Measurements from ENCODE around the gene RAB3GAP1. TPM values are rescaled to one million over a fixed set of nuclear protein-coding genes. Genes with fewer than 3 reads are reported as not detected.
"Not testable (repeated sequence)": the region's sequence is repeated elsewhere in the genome, so short reads cannot be mapped to it uniquely, and the experiment has no call there.

Gene RAB3GAP1
- total and polyA plus RNA-seq, 12 donors = 12.9 to 48.5 (median 33.8) TPM

- 95 to 99% (median 95%) methylated on average over 2 of the region's 2 CpGs for WGBS, 4 donors
- no peak for TF ChIP-seq CTCF (IDR thresholded peaks at IDR 0.05)
- TF ChIP-seq POLR2A (IDR thresholded peaks at IDR 0.05) = no peak
- Histone ChIP-seq H3K27ac (no peak overlapping the region), H3K4me1 (replicated peaks in 1 of 2) (no peaks in the 10 kb centered on the region), H3K9me3 (replicated peaks in 1 of 3) (no peaks in the 10 kb centered on the region), H3K36me3 (replicated peaks in 1 of 2) (no peaks in the 10 kb centered on the region), H3K4me3 (no peak overlapping the region), H3K27me3 (no peaks in the 10 kb centered on the region)
- intact Hi-C loops (cut with DNase I) = no loop called here
- no peak for DNase-seq
Measured at GRCh38 chr2:135097532-135098231, 45.6 kb downstream of the RAB3GAP1 start.

GRCh38 chr2:135099802-135100483 is 47.9 kb downstream of the RAB3GAP1 start:
- intact Hi-C loops (cut with DNase I) = no loop called here
- H3K27me3 ChIP-seq = no peaks in the 10 kb centered on the region
- peak overlapping the region in 1 of 4 donors; percentile 7 for H3K4me3 ChIP-seq
- no peaks in the 10 kb centered on the region for H3K9me3 ChIP-seq (replicated peaks in 1 of 3)
- no peaks in the 10 kb centered on the region for H3K4me1 ChIP-seq (replicated peaks in 1 of 2)
- 62 to 78% (median 69%) methylated on average over 5 of the region's 5 CpGs for WGBS, 4 donors
- no peaks in the 10 kb centered on the region for H3K36me3 ChIP-seq (replicated peaks in 1 of 2)
- peak overlapping the region in 1 of 5 donors; percentile 19 for H3K27ac ChIP-seq
- TF ChIP-seq CTCF (IDR thresholded peaks at IDR 0.05) (no peak), POLR2A (IDR thresholded peaks at IDR 0.05) (no peak)
- no peak for DNase-seq

- Histone ChIP-seq H3K36me3 (replicated peaks in 1 of 2) (no peaks in the 10 kb centered on the region), H3K4me1 (replicated peaks in 1 of 2) (no peaks in the 10 kb centered on the region), H3K27ac (no peak overlapping the region), H3K9me3 (replicated peaks in 1 of 3) (no peaks in the 10 kb centered on the region), H3K27me3 (no peaks in the 10 kb centered on the region), H3K4me3 (no peak overlapping the region)
- TF ChIP-seq POLR2A (IDR thresholded peaks at IDR 0.05) = no peak
- no peak for TF ChIP-seq CTCF (IDR thresholded peaks at IDR 0.05)
- intact Hi-C loops (cut with DNase I) = no loop called here
- DNase-seq = no peak
- WGBS, 4 donors = 60 to 100% (median 100%) methylated on average over 1 of the region's 1 CpG
Measured at GRCh38 chr2:135103843-135104242, 51.8 kb downstream of the RAB3GAP1 start.

GRCh38 chr2:135105513-135106316 is 53.6 kb downstream of the RAB3GAP1 start:
- 97 to 98% (median 97%) methylated on average over 5 to 47 of the region's 56 CpGs for WGBS, 4 donors
- H3K36me3 ChIP-seq (replicated peaks in 1 of 2); intact Hi-C loops (cut with DNase I); H3K9me3 ChIP-seq (replicated peaks in 1 of 3); DNase-seq; H3K27ac ChIP-seq; H3K4me3 ChIP-seq; H3K4me1 ChIP-seq (replicated peaks in 1 of 2); H3K27me3 ChIP-seq: not testable (repeated sequence)

Data from adrenal gland (tissue), 12 donors.